ENCODE results near the gene RPS6KA2.

The RPS6KA2 gene

DNA sequence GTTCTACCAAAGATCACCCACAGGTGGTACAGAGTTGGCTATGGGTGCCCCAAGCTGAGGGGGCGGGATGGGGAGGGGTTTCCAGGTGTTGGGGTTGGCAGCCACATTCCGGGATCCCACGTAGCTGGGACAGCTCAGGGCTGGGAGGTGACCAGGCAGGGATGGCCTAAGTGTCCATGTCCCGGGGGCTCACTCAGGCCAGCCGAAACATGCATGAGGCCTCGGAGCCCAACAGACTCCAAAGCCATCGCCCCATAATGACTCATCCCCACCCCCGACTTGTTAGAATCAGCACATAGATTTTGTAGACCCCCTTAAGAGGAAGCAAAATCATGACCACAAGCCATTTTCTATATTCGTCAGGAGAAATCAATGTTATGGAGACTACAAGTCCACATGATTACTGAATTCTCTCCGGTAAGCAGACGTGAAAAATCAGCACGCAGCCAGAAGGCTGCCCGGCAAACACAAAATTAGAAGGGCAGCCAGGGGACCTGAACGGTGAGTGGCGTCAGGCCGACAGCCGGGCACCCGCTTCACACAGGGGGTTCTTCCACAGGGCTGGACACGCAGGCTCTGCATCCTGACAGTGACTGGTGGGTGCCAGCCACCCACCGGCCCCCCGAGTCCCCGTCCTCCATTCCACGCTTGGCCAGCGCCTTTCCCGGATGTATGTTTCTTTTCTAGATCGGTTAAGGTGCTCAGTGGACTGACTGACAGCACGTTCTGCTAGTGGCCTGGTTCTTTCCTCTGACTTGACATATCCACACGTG is 121.7 kb downstream of the RPS6KA2 start:
- no peak for DNase-seq (ENCODE audit: extremely low read depth, insufficient read length)
- Histone ChIP-seq H3K27me3 (replicated peaks; ENCODE audit: control insufficient read depth, insufficient read depth, low read length) (no peaks in the 10 kb centered on the region), H3K4me3 (replicated peaks; ENCODE audit: low read depth, low read length) (no peak overlapping the region), H3K36me3 (ENCODE audit: control insufficient read depth, insufficient read depth, low read length) (no peaks in the 10 kb centered on the region)
- TF ChIP-seq, protein P1, sequence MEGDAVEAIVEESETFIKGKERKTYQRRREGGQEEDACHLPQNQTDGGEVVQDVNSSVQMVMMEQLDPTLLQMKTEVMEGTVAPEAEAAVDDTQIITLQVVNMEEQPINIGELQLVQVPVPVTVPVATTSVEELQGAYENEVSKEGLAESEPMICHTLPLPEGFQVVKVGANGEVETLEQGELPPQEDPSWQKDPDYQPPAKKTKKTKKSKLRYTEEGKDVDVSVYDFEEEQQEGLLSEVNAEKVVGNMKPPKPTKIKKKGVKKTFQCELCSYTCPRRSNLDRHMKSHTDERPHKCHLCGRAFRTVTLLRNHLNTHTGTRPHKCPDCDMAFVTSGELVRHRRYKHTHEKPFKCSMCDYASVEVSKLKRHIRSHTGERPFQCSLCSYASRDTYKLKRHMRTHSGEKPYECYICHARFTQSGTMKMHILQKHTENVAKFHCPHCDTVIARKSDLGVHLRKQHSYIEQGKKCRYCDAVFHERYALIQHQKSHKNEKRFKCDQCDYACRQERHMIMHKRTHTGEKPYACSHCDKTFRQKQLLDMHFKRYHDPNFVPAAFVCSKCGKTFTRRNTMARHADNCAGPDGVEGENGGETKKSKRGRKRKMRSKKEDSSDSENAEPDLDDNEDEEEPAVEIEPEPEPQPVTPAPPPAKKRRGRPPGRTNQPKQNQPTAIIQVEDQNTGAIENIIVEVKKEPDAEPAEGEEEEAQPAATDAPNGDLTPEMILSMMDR (IDR thresholded peaks at IDR 0.05; ENCODE audit: insufficient read depth, low read length, poor library complexity, severe bottlenecking) = no peak

DNA sequence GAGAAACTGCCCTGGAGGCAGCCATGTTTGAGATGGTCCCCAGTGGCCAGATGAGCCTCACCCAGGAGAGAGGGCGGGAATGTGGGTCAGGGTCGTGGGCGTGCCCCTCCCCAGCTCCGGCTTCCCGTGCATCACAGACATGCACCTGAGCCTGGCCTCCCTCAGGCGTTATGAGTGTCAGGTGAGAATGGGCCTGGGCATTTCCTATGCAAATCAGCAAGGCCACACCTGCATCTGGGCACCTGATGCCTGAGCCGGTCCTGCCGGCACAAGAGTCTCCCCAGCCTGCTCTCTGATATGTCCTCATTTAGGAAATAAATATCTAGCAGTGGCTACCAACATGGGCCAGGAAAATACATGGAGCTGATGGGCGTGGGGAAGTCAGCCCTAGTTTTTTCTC is 123.0 kb downstream of the RPS6KA2 start:
- no peak for DNase-seq (ENCODE audit: extremely low read depth, insufficient read length)
- no peaks in the 10 kb centered on the region for H3K36me3 ChIP-seq (ENCODE audit: control insufficient read depth, insufficient read depth, low read length)
- no peaks in the 10 kb centered on the region for H3K27me3 ChIP-seq (replicated peaks; ENCODE audit: control insufficient read depth, insufficient read depth, low read length)
- TF ChIP-seq, protein P1 (IDR thresholded peaks at IDR 0.05; ENCODE audit: insufficient read depth, low read length, poor library complexity, severe bottlenecking) = no peak
- H3K4me3 ChIP-seq (replicated peaks; ENCODE audit: low read depth, low read length) = no peak overlapping the region

GRCh38 chr6:166503167-166503744 is 123.8 kb downstream of the RPS6KA2 start:
- DNase-seq (ENCODE audit: extremely low read depth, insufficient read length) = no peak
- no peaks in the 10 kb centered on the region for H3K36me3 ChIP-seq (ENCODE audit: control insufficient read depth, insufficient read depth, low read length)
- H3K4me3 ChIP-seq (replicated peaks; ENCODE audit: low read depth, low read length) = no peak overlapping the region
- TF ChIP-seq, protein P1 (IDR thresholded peaks at IDR 0.05; ENCODE audit: insufficient read depth, low read length, poor library complexity, severe bottlenecking) = no peak
- no peaks in the 10 kb centered on the region for H3K27me3 ChIP-seq (replicated peaks; ENCODE audit: control insufficient read depth, insufficient read depth, low read length)

GRCh38 chr6:166502453-166502852 is 124.6 kb downstream of the RPS6KA2 start:
- no peak for DNase-seq (ENCODE audit: extremely low read depth, insufficient read length)
- H3K4me3 ChIP-seq (replicated peaks; ENCODE audit: low read depth, low read length) = no peak overlapping the region
- no peaks in the 10 kb centered on the region for H3K27me3 ChIP-seq (replicated peaks; ENCODE audit: control insufficient read depth, insufficient read depth, low read length)
- TF ChIP-seq, protein P1 (IDR thresholded peaks at IDR 0.05; ENCODE audit: insufficient read depth, low read length, poor library complexity, severe bottlenecking) = no peak
- H3K36me3 ChIP-seq (ENCODE audit: control insufficient read depth, insufficient read depth, low read length) = no peaks in the 10 kb centered on the region

DNA sequence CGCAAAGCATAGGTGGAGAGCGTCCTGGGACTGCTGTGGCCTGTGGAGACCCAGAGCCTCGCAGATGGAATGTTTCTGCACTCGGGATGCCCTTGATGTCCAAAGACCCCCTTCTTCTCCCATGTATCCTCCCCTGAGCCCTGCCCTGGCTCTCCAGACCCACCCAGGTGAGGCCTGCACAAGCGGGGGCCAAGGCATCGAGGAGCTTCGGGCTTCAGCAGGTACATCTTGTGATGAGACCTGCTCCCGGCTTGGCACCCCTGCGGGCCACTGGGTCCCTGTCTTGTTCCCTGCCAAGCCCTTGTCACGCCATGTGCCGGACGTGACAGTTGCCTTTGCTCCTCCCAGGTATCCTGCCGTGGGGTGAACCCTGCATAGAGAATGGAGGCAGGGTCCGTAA is 125.8 kb downstream of the RPS6KA2 start:
- no peak for DNase-seq (ENCODE audit: extremely low read depth, insufficient read length)
- TF ChIP-seq, protein P1 (IDR thresholded peaks at IDR 0.05; ENCODE audit: insufficient read depth, low read length, poor library complexity, severe bottlenecking) = no peak
- no peaks in the 10 kb centered on the region for H3K36me3 ChIP-seq (ENCODE audit: control insufficient read depth, insufficient read depth, low read length)
- H3K4me3 ChIP-seq (replicated peaks; ENCODE audit: low read depth, low read length) = no peak overlapping the region
- H3K27me3 ChIP-seq (replicated peaks; ENCODE audit: control insufficient read depth, insufficient read depth, low read length) = no peaks in the 10 kb centered on the region
